Nephron progenitor cell (in vitro differentiated cells): ENCODE measurements around the gene GRAMD2B.
A peak's percentile ranks its signal among the peaks of the same experiment; 100 is the strongest.

ENCODE experiments used
- DNase-seq: peaks from one replicate; pipeline ENCODE4 v3.0.0; 2021
- H3K27ac Mint-ChIP-seq: 2 replicates; pipeline ENCODE4 v1.8.0; 2021; ENCODE audit warnings: mild to moderate bottlenecking, moderate library complexity, mixed read lengths
- H3K27me3 Mint-ChIP-seq: 2 replicates; pipeline ENCODE4 v1.8.0; 2021; ENCODE audit warnings: mild to moderate bottlenecking, low read depth, mixed read lengths; ENCODE audit not compliant: poor library complexity
- H3K36me3 Mint-ChIP-seq: 2 replicates; pipeline ENCODE4 v1.8.0; 2021; ENCODE audit warnings: low read depth, mixed read lengths
- H3K4me1 Mint-ChIP-seq: 2 replicates; pipeline ENCODE4 v1.8.0; 2021; ENCODE audit warnings: mixed read lengths
- H3K4me3 Mint-ChIP-seq: 2 replicates; pipeline ENCODE4 v1.8.0; 2021; ENCODE audit warnings: mild to moderate bottlenecking, moderate library complexity, mixed read lengths
- H3K9me3 Mint-ChIP-seq: 2 replicates; pipeline ENCODE4 v1.8.0; 2021; ENCODE audit warnings: mild to moderate bottlenecking, moderate library complexity, mixed read lengths
- CTCF ChIP-seq: fragments of 200-600 bp; sonication (generic); IDR thresholded peaks from 2 replicates; pipeline ENCODE4 v1.5.0; 2021; ENCODE audit warnings: antibody characterized with exemption

GRAMD2B gene

GRCh38 chr5:126441230-126441629 is 18.0 kb downstream of the GRAMD2B start:
- peaks cover 3% of the 10 kb centered on the region for H3K27me3 Mint-ChIP-seq
- H3K27ac Mint-ChIP-seq: no peak overlapping the region
- DNase-seq: no peak
- H3K9me3 Mint-ChIP-seq: peaks cover 21% of the 10 kb centered on the region
- peaks cover 35% of the 10 kb centered on the region for H3K36me3 Mint-ChIP-seq
- no peak for TF ChIP-seq CTCF
- H3K4me1 Mint-ChIP-seq: peaks cover 38% of the 10 kb centered on the region
- no peak overlapping the region for H3K4me3 Mint-ChIP-seq

DNA sequence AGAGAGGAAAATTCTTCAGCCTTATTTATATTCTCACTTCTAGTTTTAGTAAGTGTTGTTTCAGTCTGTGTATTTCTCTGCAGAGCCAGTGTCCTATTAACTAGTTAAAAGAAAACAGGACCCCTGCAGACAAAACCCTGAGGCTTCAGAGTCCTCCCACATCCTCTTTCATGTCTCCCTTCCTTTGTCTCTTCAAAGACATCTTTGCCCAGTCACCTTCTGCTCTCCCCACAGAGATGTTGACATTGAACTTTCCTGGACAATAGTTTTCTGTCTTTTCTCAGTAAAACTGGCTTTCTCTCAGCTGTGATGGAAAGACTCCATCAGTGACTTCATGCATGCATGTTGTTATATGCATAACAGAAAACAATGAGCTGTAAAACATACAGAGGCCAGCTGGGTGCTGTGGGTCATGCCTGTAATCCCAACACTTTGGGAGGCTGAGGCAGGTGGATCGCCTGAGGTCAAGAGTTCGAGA is 20.2 kb downstream of the GRAMD2B start:
- no peak for TF ChIP-seq CTCF
- Mint-ChIP-seq H3K4me3 (no peak overlapping the region), H3K27me3 (peaks cover 3% of the 10 kb centered on the region), H3K9me3 (peaks cover 16% of the 10 kb centered on the region), H3K27ac (peak overlapping the region; percentile 46), H3K4me1 (peaks cover 35% of the 10 kb centered on the region), H3K36me3 (peaks cover 20% of the 10 kb centered on the region)
- DNase-seq: no peak

- peaks cover 3% of the 10 kb centered on the region for H3K27me3 Mint-ChIP-seq
- no peak overlapping the region for H3K4me3 Mint-ChIP-seq
- no peak overlapping the region for H3K27ac Mint-ChIP-seq
- peaks cover 14% of the 10 kb centered on the region for H3K36me3 Mint-ChIP-seq
- H3K4me1 Mint-ChIP-seq: peaks cover 38% of the 10 kb centered on the region
- TF ChIP-seq CTCF: no peak
- peaks cover 9% of the 10 kb centered on the region for H3K9me3 Mint-ChIP-seq
- DNase-seq: no peak
Observed at GRCh38 chr5:126444137-126444536, 20.9 kb downstream of the GRAMD2B start.

- Mint-ChIP-seq H3K27ac (peak overlapping the region; percentile 10), H3K4me3 (no peak overlapping the region), H3K36me3 (peaks cover under 1% of the 10 kb centered on the region), H3K4me1 (peaks cover 50% of the 10 kb centered on the region), H3K27me3 (peaks cover 3% of the 10 kb centered on the region), H3K9me3 (no peaks in the 10 kb centered on the region)
- DNase-seq: no peak
- no peak for TF ChIP-seq CTCF
Observed at GRCh38 chr5:126445502-126446174, 22.4 kb downstream of the GRAMD2B start.

- no peak overlapping the region for H3K4me3 Mint-ChIP-seq
- DNase-seq: no peak
- H3K4me1 Mint-ChIP-seq: peaks cover 61% of the 10 kb centered on the region
- H3K27me3 Mint-ChIP-seq: peaks cover 3% of the 10 kb centered on the region
- H3K9me3 Mint-ChIP-seq: no peaks in the 10 kb centered on the region
- peaks cover 4% of the 10 kb centered on the region for H3K36me3 Mint-ChIP-seq
- TF ChIP-seq CTCF: no peak
- no peak overlapping the region for H3K27ac Mint-ChIP-seq
Observed at GRCh38 chr5:126446498-126447224, 23.5 kb downstream of the GRAMD2B start.
